ENCODE measurements around the gene SLCO2B1.

SLCO2B1 gene

DNA sequence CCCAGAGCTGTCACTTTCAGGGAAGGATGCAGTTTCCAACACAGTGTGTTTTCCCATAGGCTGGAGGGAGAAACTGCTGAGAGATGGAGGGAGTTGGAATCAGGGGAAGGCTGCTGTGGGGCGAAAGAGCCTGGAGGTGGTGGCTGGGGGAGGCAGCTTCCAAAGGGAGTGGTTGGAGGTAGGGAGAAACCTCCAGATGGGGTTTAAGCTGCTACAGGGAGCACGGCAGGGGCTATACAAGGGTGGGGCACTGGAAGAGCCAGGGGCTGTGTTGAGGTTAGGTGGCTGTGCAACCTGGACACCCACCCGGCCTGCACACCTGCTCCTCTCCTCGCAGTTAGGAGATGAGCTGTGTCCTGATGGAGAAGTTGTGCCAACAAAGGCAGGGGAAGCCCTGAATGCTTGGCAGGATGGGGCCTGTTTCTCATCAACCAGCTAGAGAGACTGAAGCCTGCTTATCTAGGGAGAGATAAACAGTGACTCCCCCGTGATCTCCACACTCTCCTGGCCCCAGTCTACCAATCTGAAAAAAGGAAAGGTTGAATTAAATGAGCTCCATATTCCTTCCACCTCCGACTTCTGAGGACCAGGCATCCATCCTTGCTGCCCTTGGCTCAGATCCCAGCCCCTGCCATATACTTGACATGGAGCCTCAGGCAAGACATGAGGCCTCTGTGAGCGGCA lies 3.6 kb upstream of the SLCO2B1 start:
- H3K36me3 ChIP-seq, result no peaks in the 10 kb centered on the region
- DNase-seq, result peak; percentile 77
- peaks cover 48% of the 10 kb centered on the region for H3K4me1 ChIP-seq
- H3K9me3 ChIP-seq, result no peaks in the 10 kb centered on the region
- no peaks in the 10 kb centered on the region for H3K27me3 ChIP-seq
- no peak overlapping the region for H3K4me3 ChIP-seq (ENCODE audit: low read depth, low read length)
- TF ChIP-seq, protein P1, sequence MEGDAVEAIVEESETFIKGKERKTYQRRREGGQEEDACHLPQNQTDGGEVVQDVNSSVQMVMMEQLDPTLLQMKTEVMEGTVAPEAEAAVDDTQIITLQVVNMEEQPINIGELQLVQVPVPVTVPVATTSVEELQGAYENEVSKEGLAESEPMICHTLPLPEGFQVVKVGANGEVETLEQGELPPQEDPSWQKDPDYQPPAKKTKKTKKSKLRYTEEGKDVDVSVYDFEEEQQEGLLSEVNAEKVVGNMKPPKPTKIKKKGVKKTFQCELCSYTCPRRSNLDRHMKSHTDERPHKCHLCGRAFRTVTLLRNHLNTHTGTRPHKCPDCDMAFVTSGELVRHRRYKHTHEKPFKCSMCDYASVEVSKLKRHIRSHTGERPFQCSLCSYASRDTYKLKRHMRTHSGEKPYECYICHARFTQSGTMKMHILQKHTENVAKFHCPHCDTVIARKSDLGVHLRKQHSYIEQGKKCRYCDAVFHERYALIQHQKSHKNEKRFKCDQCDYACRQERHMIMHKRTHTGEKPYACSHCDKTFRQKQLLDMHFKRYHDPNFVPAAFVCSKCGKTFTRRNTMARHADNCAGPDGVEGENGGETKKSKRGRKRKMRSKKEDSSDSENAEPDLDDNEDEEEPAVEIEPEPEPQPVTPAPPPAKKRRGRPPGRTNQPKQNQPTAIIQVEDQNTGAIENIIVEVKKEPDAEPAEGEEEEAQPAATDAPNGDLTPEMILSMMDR (IDR thresholded peaks at IDR 0.05; ENCODE audit: low read depth, low read length), result no peak

DNA sequence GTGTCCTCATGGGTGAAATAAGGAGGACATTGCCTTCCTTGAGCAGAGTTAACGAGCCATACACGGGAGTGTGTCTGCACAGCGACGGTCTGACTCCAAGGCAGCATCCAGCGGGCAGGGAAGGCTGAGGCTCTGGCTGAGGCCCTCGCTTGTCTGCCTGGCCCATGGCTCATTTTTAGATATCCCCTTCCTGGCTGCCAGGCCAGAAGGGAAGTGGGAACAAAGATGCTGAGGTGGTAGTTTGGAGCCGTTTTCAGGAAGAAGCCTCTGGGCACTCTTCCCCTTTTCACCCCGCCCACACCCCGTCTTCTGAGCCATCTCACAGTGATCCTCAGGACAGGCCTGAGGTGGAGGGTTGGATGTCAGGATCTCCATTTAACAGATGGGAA lies 3.0 kb upstream of the SLCO2B1 start:
- DNase-seq, result no peak
- TF ChIP-seq, protein P1 (IDR thresholded peaks at IDR 0.05; ENCODE audit: low read depth, low read length), result no peak
- peaks cover 43% of the 10 kb centered on the region for H3K4me1 ChIP-seq
- no peak overlapping the region for H3K4me3 ChIP-seq (ENCODE audit: low read depth, low read length)
- H3K36me3 ChIP-seq, result no peaks in the 10 kb centered on the region
- H3K27me3 ChIP-seq, result no peaks in the 10 kb centered on the region
- no peaks in the 10 kb centered on the region for H3K9me3 ChIP-seq

DNA sequence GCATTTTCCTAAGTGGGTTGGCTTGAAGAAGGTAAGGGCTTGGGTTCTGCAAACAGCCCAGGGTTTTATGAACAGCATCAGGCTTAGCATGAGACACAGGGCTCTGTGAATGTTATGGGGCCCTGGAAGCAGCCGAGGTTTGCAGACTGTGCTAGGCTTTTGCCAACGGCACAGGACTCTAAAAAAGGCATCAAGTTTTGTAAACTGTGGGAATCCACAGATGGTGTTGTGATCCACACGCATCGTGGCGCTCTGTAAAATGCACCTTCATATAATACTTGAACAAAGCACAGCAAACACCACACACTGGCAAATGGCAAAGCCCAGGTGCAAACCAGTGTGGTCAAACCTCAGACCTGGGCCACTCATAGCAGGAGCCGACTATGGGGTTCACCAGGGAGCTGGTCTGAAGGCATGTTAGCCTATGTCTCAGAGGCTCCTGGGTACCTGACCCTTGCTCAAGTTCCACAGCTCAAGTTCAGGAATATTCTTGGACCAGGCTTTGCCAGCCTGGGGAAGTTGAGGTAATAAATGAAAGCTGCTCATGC lies 2.4 kb upstream of the SLCO2B1 start:
- TF ChIP-seq, protein P1 (IDR thresholded peaks at IDR 0.05; ENCODE audit: low read depth, low read length), result no peak
- Histone ChIP-seq H3K4me1 (peaks cover 40% of the 10 kb centered on the region), H3K27me3 (no peaks in the 10 kb centered on the region), H3K4me3 (ENCODE audit: low read depth, low read length) (no peak overlapping the region), H3K9me3 (no peaks in the 10 kb centered on the region), H3K36me3 (no peaks in the 10 kb centered on the region)
- no peak for DNase-seq

DNA sequence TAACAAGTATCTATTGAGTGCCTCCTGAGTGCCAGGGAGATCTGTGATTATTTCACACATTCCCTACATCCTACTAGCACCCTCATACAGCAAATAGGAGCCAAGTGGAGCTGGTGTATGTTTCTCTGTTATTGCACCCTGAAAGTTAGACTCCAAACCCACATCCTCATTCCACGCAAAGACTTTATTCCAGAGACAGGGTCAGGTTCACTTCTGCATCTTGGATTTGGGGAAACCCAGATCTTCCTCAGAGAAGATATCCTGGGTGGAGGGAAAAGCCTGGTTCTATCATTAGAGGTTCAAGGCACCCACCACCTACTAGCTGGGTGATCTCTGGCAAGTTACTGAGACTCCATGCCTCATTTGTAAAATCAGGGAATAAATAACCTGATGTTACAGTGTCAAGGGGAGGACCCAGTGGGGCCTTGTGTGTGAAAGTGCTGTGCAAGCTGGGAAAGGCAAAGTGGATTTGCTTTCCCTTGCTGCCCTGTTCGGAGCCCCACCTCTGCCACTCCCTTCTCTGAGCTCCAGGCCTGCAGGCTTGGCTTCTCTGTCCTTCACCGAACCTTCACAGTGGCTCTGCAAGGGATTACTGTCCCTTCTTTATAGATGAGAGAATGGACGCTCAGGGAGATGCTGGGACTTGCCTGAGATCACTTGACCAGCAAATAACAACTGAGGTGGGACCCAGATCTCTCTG lies 991 bp upstream of the SLCO2B1 start:
- peaks cover 32% of the 10 kb centered on the region for H3K4me1 ChIP-seq
- TF ChIP-seq, protein P1 (IDR thresholded peaks at IDR 0.05; ENCODE audit: low read depth, low read length), result no peak
- no peak for DNase-seq
- H3K4me3 ChIP-seq (ENCODE audit: low read depth, low read length), result no peak overlapping the region
- H3K36me3 ChIP-seq, result no peaks in the 10 kb centered on the region
- no peaks in the 10 kb centered on the region for H3K9me3 ChIP-seq
- H3K27me3 ChIP-seq, result no peaks in the 10 kb centered on the region

DNA sequence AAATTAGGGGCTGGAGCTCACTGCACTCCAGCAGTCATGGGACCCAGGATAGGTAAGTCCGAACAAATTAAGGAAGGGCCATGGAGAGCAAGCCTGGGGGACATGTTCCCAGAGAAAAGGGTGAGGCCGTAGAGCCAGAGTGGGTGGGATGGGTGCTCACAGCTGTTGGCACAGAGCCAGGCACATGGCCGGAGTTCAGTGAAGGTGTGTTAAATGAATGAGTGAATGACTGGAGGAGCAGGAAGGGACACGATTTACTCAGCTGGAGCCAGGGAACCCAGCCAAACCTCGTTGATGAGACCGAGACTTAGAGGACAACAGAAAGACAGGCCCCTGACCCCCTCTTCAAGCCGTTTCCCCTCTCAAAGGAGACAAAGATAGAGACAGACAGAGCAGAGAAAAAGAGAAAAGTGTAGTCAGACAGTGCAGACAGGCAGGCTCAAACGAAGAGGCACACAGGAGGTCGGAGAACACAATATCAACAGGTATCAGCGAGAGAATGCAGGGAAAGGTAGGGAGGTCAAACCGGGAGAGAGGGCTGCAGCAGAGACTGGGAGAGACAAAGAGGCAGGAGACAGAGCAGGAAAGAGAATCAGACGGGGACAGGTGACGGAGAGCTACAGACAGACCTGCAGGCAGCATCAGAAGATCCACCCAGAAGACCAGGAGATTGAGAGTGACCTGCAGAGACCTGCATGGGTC lies 590 bp downstream of the SLCO2B1 start:
- H3K4me1 ChIP-seq, result peaks cover 28% of the 10 kb centered on the region
- DNase-seq, result no peak
- TF ChIP-seq, protein P1 (IDR thresholded peaks at IDR 0.05; ENCODE audit: low read depth, low read length), result no peak
- no peaks in the 10 kb centered on the region for H3K27me3 ChIP-seq
- no peaks in the 10 kb centered on the region for H3K9me3 ChIP-seq
- H3K36me3 ChIP-seq, result no peaks in the 10 kb centered on the region
- H3K4me3 ChIP-seq (ENCODE audit: low read depth, low read length), result no peak overlapping the region
